Mesothelial cell of epicardium (in vitro differentiated cells): Measurements from ENCODE around the gene OR1F1. TPM values are rescaled to one million over a fixed set of nuclear protein-coding genes. Genes with fewer than 3 reads are reported as not detected.
A peak's percentile ranks its signal among the peaks of the same experiment; 100 is the strongest.

Experiments
- DNase-seq, 2 experiments: peaks; one replicate each; pipeline ENCODE4 v3.0.0; 2021; ENCODE audit warnings: low spot score in 2 of 2; ENCODE audit not compliant: unreplicated experiment in 2 of 2
- H3K27ac Mint-ChIP-seq: 2 replicates; pipeline ENCODE4 v1.8.0; 2021; ENCODE audit warnings: mixed read lengths
- H3K27me3 Mint-ChIP-seq: 2 replicates; pipeline ENCODE4 v1.8.0; 2021; ENCODE audit warnings: low read depth, mixed read lengths
- H3K36me3 Mint-ChIP-seq: 2 replicates; pipeline ENCODE4 v1.8.0; 2021; ENCODE audit warnings: mixed read lengths
- H3K4me1 Mint-ChIP-seq: 2 replicates; pipeline ENCODE4 v1.8.0; 2021; ENCODE audit warnings: mixed read lengths
- H3K4me3 Mint-ChIP-seq: 2 replicates; pipeline ENCODE4 v1.8.0; 2021; ENCODE audit warnings: mild to moderate bottlenecking, moderate library complexity, mixed read lengths
- H3K9me3 Mint-ChIP-seq: 2 replicates; pipeline ENCODE4 v1.8.0; 2021; ENCODE audit warnings: mixed read lengths
- CTCF ChIP-seq: fragments of 200-600 bp; sonication (generic); IDR thresholded peaks from one replicate; pipeline ENCODE4 v1.5.0; 2021; ENCODE audit warnings: antibody characterized with exemption; ENCODE audit not compliant: unreplicated experiment
- total RNA-seq: library from RNA; stranded (reverse); gene quantifications from 3 replicates; pipeline ENCODE4 v1.2.1, GENCODE V29; 2021

Gene OR1F1
- total RNA-seq, 1 donor from 2014 or later = not detected

- Mint-ChIP-seq H3K9me3 (no peaks in the 10 kb centered on the region), H3K36me3 (no peaks in the 10 kb centered on the region), H3K27me3 (peaks cover 96% of the 10 kb centered on the region), H3K27ac (no peak overlapping the region), H3K4me3 (peak overlapping the region; percentile 69), H3K4me1 (peaks cover 19% of the 10 kb centered on the region)
- DNase-seq = peak in 1 of 2 experiments; percentile 57
- no peak for TF ChIP-seq CTCF
Measured at GRCh38 chr16:3182608-3183444, 5.2 kb upstream of the OR1F1 start.

- no peaks in the 10 kb centered on the region for H3K36me3 Mint-ChIP-seq
- no peaks in the 10 kb centered on the region for H3K9me3 Mint-ChIP-seq
- H3K4me3 Mint-ChIP-seq = peak overlapping the region; percentile 69
- H3K27ac Mint-ChIP-seq = no peak overlapping the region
- DNase-seq = no peak
- peaks cover 19% of the 10 kb centered on the region for H3K4me1 Mint-ChIP-seq
- peaks cover 96% of the 10 kb centered on the region for H3K27me3 Mint-ChIP-seq
- TF ChIP-seq CTCF = no peak
Measured at GRCh38 chr16:3183445-3184139, 4.4 kb upstream of the OR1F1 start.

DNA sequence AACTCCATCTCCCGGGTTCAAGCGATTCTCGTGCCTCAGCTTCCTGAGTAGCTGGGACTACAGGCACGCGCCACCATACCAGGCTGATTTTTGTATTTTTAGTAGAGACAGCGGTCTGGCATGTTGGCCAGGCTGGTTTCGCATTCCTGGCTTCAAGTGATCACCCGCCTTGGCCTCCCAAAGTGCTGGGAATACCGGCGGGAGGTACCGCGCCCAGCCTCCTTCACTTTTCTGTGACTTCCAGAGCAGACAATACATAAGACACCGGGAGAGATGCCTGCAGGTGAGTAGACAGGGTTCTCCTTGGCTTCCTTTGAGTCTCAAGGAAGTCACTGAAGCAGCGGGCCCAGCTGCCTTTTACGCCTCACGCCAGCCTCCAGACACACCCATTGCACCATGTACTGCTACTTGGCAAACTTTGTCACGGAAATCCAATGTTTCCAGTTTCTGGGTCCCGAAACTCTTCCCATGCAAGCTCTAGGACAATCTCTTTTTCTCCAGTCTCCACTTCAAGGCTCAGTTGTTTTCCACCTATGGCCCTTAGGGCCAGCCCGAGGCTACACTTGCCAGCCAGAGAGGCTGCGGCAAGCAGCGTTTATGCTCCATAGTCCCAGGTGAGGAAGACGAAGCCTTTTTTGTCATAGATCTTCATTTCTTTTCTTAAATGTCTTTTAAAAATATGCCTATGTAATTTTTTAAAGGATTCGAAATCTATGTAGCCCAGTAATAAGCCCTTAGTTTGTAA, 886 bp upstream of the OR1F1 start:
- peaks cover 96% of the 10 kb centered on the region for H3K27me3 Mint-ChIP-seq
- no peak for TF ChIP-seq CTCF
- H3K27ac Mint-ChIP-seq = no peak overlapping the region
- H3K4me1 Mint-ChIP-seq = peaks cover 29% of the 10 kb centered on the region
- no peaks in the 10 kb centered on the region for H3K9me3 Mint-ChIP-seq
- no peak for DNase-seq
- no peaks in the 10 kb centered on the region for H3K36me3 Mint-ChIP-seq
- H3K4me3 Mint-ChIP-seq = peak overlapping the region; percentile 80

DNA sequence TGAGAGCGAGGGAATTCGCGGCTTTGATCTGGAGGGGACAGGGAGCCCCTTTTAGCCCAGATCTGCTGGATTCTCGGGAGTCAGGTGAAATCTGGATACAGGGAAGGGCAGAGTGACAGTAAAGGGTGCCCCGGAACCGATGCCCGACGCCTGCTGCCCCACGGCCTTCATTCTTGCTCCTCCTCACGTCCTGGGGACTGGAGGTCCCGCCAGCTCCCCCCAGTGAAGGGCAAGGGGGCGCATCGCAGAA, 596 bp downstream of the OR1F1 start:
- peaks cover 94% of the 10 kb centered on the region for H3K27me3 Mint-ChIP-seq
- H3K4me1 Mint-ChIP-seq = peaks cover 18% of the 10 kb centered on the region
- H3K27ac Mint-ChIP-seq = no peak overlapping the region
- TF ChIP-seq CTCF = no peak
- H3K36me3 Mint-ChIP-seq = no peaks in the 10 kb centered on the region
- DNase-seq = no peak
- H3K4me3 Mint-ChIP-seq = peak overlapping the region; percentile 80
- no peaks in the 10 kb centered on the region for H3K9me3 Mint-ChIP-seq

DNA sequence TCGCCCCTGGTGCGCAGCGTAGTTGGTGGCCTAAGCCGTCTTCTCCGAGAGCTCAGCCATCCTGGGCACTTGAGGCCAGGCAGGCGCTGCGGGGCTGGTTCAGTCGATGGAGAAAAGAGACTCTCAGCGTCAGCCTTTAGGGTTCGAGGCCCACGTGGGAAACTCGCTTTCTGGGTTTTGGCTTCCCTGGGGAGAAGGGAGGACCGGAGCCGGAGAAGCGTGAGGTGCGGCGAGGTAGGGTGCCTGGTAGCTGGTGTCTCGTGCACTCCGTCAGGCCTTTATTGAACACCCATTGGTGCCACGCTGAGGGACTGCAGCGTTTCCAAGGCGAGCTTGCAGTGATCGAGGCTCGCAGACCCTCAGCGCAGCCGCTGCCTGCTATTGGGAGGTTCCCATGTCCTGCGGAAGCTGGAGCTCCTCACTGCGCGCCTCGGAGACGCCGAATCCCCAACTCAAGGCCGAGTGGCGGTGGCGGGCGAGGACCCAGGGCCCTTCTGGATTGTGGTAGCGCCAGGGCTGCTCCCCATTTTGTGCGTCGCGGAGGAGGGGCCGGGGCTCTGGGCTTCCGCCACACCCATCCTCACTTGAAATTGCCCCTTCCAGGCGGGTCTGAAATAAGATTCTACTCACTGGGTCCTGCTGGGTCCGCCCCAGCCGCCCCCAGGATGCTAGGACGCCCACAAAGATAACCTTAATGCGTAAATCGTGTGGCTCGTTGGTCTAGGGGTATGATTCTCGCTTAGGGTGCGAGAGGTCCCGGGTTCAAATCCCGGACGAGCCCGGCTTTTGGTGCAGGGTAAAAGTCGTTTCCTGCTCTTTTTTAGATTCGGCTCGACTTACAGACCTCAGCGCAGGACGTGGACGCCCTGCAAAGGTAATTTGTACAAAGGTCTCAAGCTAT, 1.2 kb downstream of the OR1F1 start:
- H3K4me3 Mint-ChIP-seq = peak overlapping the region; percentile 80
- peaks cover 12% of the 10 kb centered on the region for H3K4me1 Mint-ChIP-seq
- peaks cover 94% of the 10 kb centered on the region for H3K27me3 Mint-ChIP-seq
- H3K36me3 Mint-ChIP-seq = no peaks in the 10 kb centered on the region
- DNase-seq = peak in 1 of 2 experiments; percentile 56
- H3K27ac Mint-ChIP-seq = no peak overlapping the region
- TF ChIP-seq CTCF = no peak
- H3K9me3 Mint-ChIP-seq = no peaks in the 10 kb centered on the region
